Neutrophil (primary cell): ENCODE data around the gene HSD17B8.

ENCODE experiments used
- H3K27ac ChIP-seq: fragments of 200-600 bp; sonication (generic); 2 replicates; pipeline ENCODE4 v1.5.1; 2016; ENCODE audit warnings: mild to moderate bottlenecking, moderate library complexity
- H3K27me3 ChIP-seq: fragments of 200-600 bp; sonication (generic); 2 replicates; pipeline ENCODE4 v1.6.0; 2016; ENCODE audit warnings: mild to moderate bottlenecking
- H3K36me3 ChIP-seq: fragments of 200-600 bp; sonication (generic); 2 replicates; pipeline ENCODE4 v1.5.1; 2017
- H3K4me1 ChIP-seq, 2 experiments: fragments of 200-600 bp in 1 of 2; sonication (generic) in 1 of 2; 1 replicate in 1 of 2; 2 replicates in 1 of 2; pipeline versions ENCODE4 v1.5.1 to v1.6.1; 2013 to 2016; ENCODE audit warnings: low read depth in 1 of 2, low read length in 1 of 2, mild to moderate bottlenecking in 1 of 2, moderate library complexity in 1 of 2; ENCODE audit not compliant: control insufficient read depth in 1 of 2, insufficient read depth in 1 of 2
- H3K4me3 ChIP-seq, 2 experiments: fragments of 200-600 bp in 1 of 2; sonication (generic) in 1 of 2; 1 replicate in 1 of 2; 2 replicates in 1 of 2; pipeline ENCODE4 v1.5.1; 2013 to 2016; ENCODE audit warnings: low read depth in 1 of 2, low read length in 1 of 2, mild to moderate bottlenecking in 1 of 2, moderate library complexity in 1 of 2
- H3K9me3 ChIP-seq: fragments of 200-600 bp; sonication (generic); 2 replicates; pipeline ENCODE4 v1.5.1; 2016
- CTCF ChIP-seq: fragments of 200-600 bp; sonication (generic); IDR thresholded peaks from 2 replicates; pipeline ENCODE4 v1.5.1; 2016; ENCODE audit warnings: antibody characterized with exemption

Gene HSD17B8

GRCh38 chr6:33241968-33242367, 37.5 kb downstream of the HSD17B8 start:
- Histone ChIP-seq H3K4me1 (no peaks in the 10 kb centered on the region), H3K27ac (no peak overlapping the region), H3K4me3 (no peak overlapping the region), H3K9me3 (no peaks in the 10 kb centered on the region), H3K36me3 (no peaks in the 10 kb centered on the region), H3K27me3 (peaks cover 64% of the 10 kb centered on the region)
- TF ChIP-seq CTCF: no peak

GRCh38 chr6:33243476-33243875, 39.0 kb downstream of the HSD17B8 start:
- no peaks in the 10 kb centered on the region for H3K36me3 ChIP-seq
- H3K27me3 ChIP-seq: peaks cover 76% of the 10 kb centered on the region
- no peak overlapping the region for H3K27ac ChIP-seq
- H3K9me3 ChIP-seq: no peaks in the 10 kb centered on the region
- peaks cover 7 to 8% of the 10 kb centered on the region in 2 experiments for H3K4me1 ChIP-seq
- no peak overlapping the region for H3K4me3 ChIP-seq
- TF ChIP-seq CTCF: no peak

- Histone ChIP-seq H3K9me3 (no peaks in the 10 kb centered on the region), H3K36me3 (peaks cover 5% of the 10 kb centered on the region), H3K27ac (peak overlapping the region; percentile 94), H3K4me3 (peak overlapping the region; percentile 59 to 67), H3K4me1 (peaks cover 23 to 24% of the 10 kb centered on the region in 2 experiments), H3K27me3 (peaks cover 40% of the 10 kb centered on the region)
- peak; percentile 96 for TF ChIP-seq CTCF
Measured at GRCh38 chr6:33247977-33248642, 43.7 kb downstream of the HSD17B8 start.

GRCh38 chr6:33248643-33248931, 44.1 kb downstream of the HSD17B8 start:
- Histone ChIP-seq H3K9me3 (no peaks in the 10 kb centered on the region), H3K4me3 (peak overlapping the region; percentile 59 to 67), H3K27ac (peak overlapping the region; percentile 94), H3K4me1 (peaks cover 23 to 24% of the 10 kb centered on the region in 2 experiments), H3K27me3 (peaks cover 35% of the 10 kb centered on the region), H3K36me3 (peaks cover 5% of the 10 kb centered on the region)
- TF ChIP-seq CTCF: no peak

- TF ChIP-seq CTCF: peak; percentile 61
- peak overlapping the region; percentile 94 for H3K27ac ChIP-seq
- H3K27me3 ChIP-seq: peaks cover 32% of the 10 kb centered on the region
- peak overlapping the region; percentile 59 to 67 for H3K4me3 ChIP-seq
- no peaks in the 10 kb centered on the region for H3K9me3 ChIP-seq
- peaks cover 5% of the 10 kb centered on the region for H3K36me3 ChIP-seq
- peaks cover 23 to 24% of the 10 kb centered on the region in 2 experiments for H3K4me1 ChIP-seq
Measured at GRCh38 chr6:33248932-33249731, 44.7 kb downstream of the HSD17B8 start.
